DOHH2 (cell line): ENCODE data around the gene RICTOR.

Experiments
- H3F3A ChIP-seq: fragments of 200-600 bp; sonication (generic), shearing (Covaris generic); 2 replicates; pipeline ENCODE4 v1.6.0; 2016; ENCODE audit warnings: antibody characterized with exemption, mild to moderate bottlenecking; ENCODE audit not compliant: control insufficient read depth, insufficient read depth
- H3K27ac ChIP-seq: fragments of 200-600 bp; sonication (generic); 2 replicates; pipeline ENCODE4 v1.5.1; 2014; ENCODE audit warnings: low read depth, mild to moderate bottlenecking, low read length, moderate library complexity
- H3K27me3 ChIP-seq: fragments of 200-600 bp; sonication (generic); 2 replicates; pipeline ENCODE4 v1.6.1; 2014; ENCODE audit warnings: mild to moderate bottlenecking, low read length, mixed read lengths; ENCODE audit not compliant: control insufficient read depth
- H3K36me3 ChIP-seq: fragments of 200-600 bp; sonication (generic); 2 replicates; pipeline ENCODE4 v1.6.1; 2014; ENCODE audit warnings: mild to moderate bottlenecking, low read length, moderate library complexity, mixed read lengths; ENCODE audit not compliant: control insufficient read depth
- H3K4me1 ChIP-seq: fragments of 200-600 bp; sonication (generic); 2 replicates; pipeline ENCODE4 v1.6.1; 2014; ENCODE audit warnings: mild to moderate bottlenecking, low read length, mixed read lengths; ENCODE audit not compliant: control insufficient read depth
- H3K4me2 ChIP-seq: fragments of 200-600 bp; sonication (generic); 2 replicates; pipeline ENCODE4 v1.6.0; 2014; ENCODE audit warnings: mild to moderate bottlenecking, low read length, moderate library complexity
- H3K4me3 ChIP-seq: fragments of 200-600 bp; sonication (generic); 2 replicates; pipeline ENCODE4 v1.5.1; 2014; ENCODE audit warnings: mild to moderate bottlenecking, low read length, mixed read lengths
- H3K79me2 ChIP-seq: fragments of 200-600 bp; sonication (generic); 2 replicates; pipeline ENCODE4 v1.6.1; 2014; ENCODE audit warnings: mild to moderate bottlenecking, low read length, mixed read lengths; ENCODE audit not compliant: control insufficient read depth
- H3K9me2 ChIP-seq: fragments of 200-600 bp; sonication (generic); replicated peaks from 2 replicates; pipeline ENCODE4 v1.6.1; 2014; ENCODE audit warnings: mild to moderate bottlenecking, low read length, mixed read lengths; ENCODE audit not compliant: control insufficient read depth
- H3K9me3 ChIP-seq: fragments of 200-600 bp; sonication (generic); 2 replicates; pipeline ENCODE4 v1.6.1; 2014; ENCODE audit warnings: antibody characterized with exemption, low read length, mixed read lengths; ENCODE audit not compliant: control insufficient read depth, insufficient read depth
- H4K20me1 ChIP-seq: fragments of 200-600 bp; sonication (generic); 2 replicates; pipeline ENCODE4 v1.6.0; 2014; ENCODE audit warnings: low read depth, mild to moderate bottlenecking, antibody characterized with exemption, low read length, moderate library complexity; ENCODE audit not compliant: control insufficient read depth, insufficient read depth
- EZH2phosphoT487 ChIP-seq: fragments of 200-600 bp; sonication (generic); IDR thresholded peaks from 2 replicates; pipeline ENCODE4 v1.6.1; 2017; ENCODE audit warnings: borderline replicate concordance, mild to moderate bottlenecking, antibody characterized with exemption, low read length, moderate library complexity, mixed read lengths
- TF ChIP-seq, protein P1 (sequence below): fragments of 200-600 bp; sonication (generic); IDR thresholded peaks from one replicate; pipeline ENCODE4 v1.5.1; 2014; ENCODE audit warnings: antibody characterized with exemption, mild to moderate bottlenecking, low read depth, low read length; ENCODE audit not compliant: poor library complexity, severe bottlenecking

Gene RICTOR

DNA sequence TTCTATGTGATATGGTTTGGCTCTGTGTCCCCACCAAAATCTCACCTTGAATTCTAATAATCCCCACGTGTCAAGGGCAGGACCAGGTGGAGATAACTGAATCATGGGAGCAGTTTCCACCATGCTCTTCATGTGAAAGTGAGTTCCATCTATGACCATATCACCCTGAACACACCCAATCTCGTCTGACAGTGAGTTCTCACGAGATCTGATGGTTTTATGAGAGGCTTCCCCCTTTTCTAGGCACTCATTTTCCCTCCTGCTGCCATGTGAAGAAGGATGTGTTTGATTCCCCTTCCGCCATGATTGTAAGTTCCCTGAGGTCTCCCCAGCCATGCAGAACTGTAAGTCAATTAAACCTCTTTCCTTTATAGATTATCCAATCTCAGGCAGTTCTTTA lies 64.2 kb downstream of the RICTOR start:
- Histone ChIP-seq H3K4me3 (no peak overlapping the region), H3K79me2 (peaks cover 3% of the 10 kb centered on the region; the same call in 1 of the 2 replicates), H3K9me2 (no peaks in the 10 kb centered on the region), H3F3A (no peaks in the 10 kb centered on the region), H3K9me3 (peaks cover 23% of the 10 kb centered on the region; the same call in 1 of the 2 replicates), H3K27ac (no peak overlapping the region), H3K27me3 (no peaks in the 10 kb centered on the region), H3K36me3 (peaks cover 39% of the 10 kb centered on the region), H3K4me1 (no peaks in the 10 kb centered on the region), H4K20me1 (no peaks in the 10 kb centered on the region), H3K4me2 (no peak overlapping the region)
- no peak for TF ChIP-seq EZH2phosphoT487
- TF ChIP-seq, protein P1, sequence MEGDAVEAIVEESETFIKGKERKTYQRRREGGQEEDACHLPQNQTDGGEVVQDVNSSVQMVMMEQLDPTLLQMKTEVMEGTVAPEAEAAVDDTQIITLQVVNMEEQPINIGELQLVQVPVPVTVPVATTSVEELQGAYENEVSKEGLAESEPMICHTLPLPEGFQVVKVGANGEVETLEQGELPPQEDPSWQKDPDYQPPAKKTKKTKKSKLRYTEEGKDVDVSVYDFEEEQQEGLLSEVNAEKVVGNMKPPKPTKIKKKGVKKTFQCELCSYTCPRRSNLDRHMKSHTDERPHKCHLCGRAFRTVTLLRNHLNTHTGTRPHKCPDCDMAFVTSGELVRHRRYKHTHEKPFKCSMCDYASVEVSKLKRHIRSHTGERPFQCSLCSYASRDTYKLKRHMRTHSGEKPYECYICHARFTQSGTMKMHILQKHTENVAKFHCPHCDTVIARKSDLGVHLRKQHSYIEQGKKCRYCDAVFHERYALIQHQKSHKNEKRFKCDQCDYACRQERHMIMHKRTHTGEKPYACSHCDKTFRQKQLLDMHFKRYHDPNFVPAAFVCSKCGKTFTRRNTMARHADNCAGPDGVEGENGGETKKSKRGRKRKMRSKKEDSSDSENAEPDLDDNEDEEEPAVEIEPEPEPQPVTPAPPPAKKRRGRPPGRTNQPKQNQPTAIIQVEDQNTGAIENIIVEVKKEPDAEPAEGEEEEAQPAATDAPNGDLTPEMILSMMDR, result no peak

DNA sequence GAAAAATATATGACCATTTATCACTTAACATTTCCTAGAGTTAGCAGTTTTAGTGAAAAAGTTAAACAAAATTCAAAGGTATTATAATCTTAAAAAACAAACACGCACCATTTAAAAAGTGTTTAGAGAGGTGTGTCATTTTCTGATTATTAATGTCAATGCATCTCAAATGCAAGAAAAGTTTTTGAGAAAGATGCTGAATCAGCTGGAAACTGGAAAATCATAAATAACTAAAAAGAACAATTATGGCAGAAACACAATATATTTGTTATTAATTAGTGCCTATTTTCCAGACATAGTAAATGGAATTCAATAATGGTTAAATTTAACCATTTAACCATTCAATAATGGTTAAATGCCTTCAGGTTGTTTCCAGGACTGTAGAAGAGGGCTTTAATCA lies 64.9 kb downstream of the RICTOR start:
- Histone ChIP-seq H3K4me2 (no peak overlapping the region), H3K27me3 (no peaks in the 10 kb centered on the region), H3K9me2 (no peaks in the 10 kb centered on the region), H3K36me3 (peaks cover 35% of the 10 kb centered on the region), H3K4me3 (no peak overlapping the region), H3K27ac (no peak overlapping the region), H3F3A (no peaks in the 10 kb centered on the region), H3K79me2 (no peaks in the 10 kb centered on the region), H4K20me1 (no peaks in the 10 kb centered on the region), H3K4me1 (no peaks in the 10 kb centered on the region), H3K9me3 (peaks cover 23% of the 10 kb centered on the region; the same call in 1 of the 2 replicates)
- TF ChIP-seq, protein P1, result no peak
- no peak for TF ChIP-seq EZH2phosphoT487

DNA sequence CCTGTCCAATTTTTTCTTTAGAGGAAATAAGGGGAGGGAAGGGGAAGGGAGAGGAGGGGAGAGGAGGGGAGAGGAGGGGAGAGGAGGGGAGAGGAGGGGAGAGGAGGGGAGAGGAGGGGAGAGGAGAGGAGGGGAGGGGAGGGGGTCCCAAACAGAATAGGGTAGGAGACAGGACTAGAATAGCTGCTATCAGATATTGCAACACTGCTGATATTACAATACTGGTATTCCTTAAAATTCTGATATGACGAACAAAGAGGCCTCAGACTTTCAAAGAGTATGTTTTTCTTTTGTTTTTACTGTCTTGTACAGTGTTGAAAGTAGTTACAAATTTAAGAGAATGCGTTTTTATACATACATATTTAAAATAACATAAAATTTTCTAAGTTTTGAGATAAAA lies 67.5 kb downstream of the RICTOR start:
- TF ChIP-seq, protein P1, result no peak
- TF ChIP-seq EZH2phosphoT487, result no peak
- peaks cover 15% of the 10 kb centered on the region for H3K36me3 ChIP-seq
- no peaks in the 10 kb centered on the region for H3K27me3 ChIP-seq
- no peak overlapping the region for H3K4me2 ChIP-seq
- no peaks in the 10 kb centered on the region for H3K9me2 ChIP-seq
- no peaks in the 10 kb centered on the region for H4K20me1 ChIP-seq
- H3K9me3 ChIP-seq, result peaks cover 7% of the 10 kb centered on the region; the same call in 1 of the 2 replicates
- no peak overlapping the region for H3K4me3 ChIP-seq
- no peaks in the 10 kb centered on the region for H3K79me2 ChIP-seq
- H3K27ac ChIP-seq, result no peak overlapping the region
- H3K4me1 ChIP-seq, result no peaks in the 10 kb centered on the region
- no peaks in the 10 kb centered on the region for H3F3A ChIP-seq
